NCI-H510A (cell line): Measurements from ENCODE around the gene OR56B4.
"Not testable (repeated sequence)": the region's sequence is repeated elsewhere in the genome, so short reads cannot be mapped to it uniquely, and the experiment has no call there.

Experiments
- DNase-seq: peaks from one replicate; lab custom pipeline; 2025; lab: John Stamatoyannopoulos, UW

OR56B4 gene, protein sequence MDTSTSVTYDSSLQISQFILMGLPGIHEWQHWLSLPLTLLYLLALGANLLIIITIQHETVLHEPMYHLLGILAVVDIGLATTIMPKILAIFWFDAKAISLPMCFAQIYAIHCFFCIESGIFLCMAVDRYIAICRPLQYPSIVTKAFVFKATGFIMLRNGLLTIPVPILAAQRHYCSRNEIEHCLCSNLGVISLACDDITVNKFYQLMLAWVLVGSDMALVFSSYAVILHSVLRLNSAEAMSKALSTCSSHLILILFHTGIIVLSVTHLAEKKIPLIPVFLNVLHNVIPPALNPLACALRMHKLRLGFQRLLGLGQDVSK

DNA sequence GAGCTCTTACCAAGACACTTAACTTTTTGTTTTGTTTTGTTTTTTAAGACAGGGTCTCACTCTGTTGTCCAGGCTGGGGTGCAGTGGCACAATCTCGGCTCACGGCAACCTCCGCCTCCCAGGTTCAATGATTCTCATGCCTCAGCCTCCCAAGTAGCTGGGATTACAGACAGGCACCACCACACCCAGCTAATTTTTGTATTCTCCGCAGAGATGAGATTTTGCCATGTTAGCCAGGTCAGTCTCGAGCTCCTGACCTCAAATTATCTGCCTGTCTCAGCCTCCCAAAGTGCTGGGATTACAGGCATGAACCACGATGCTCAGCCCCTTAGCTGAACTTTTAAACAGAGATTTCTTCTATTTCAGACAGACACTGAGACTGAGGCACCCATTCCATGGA lies at the start of gene OR56B4:
Gene OR56B4, plus strand, starts transcription at position 301 of the 400 bp plus-strand sequence. Its CDS starts 95 bp downstream, at position 396.
- not testable (repeated sequence) for DNase-seq

DNA sequence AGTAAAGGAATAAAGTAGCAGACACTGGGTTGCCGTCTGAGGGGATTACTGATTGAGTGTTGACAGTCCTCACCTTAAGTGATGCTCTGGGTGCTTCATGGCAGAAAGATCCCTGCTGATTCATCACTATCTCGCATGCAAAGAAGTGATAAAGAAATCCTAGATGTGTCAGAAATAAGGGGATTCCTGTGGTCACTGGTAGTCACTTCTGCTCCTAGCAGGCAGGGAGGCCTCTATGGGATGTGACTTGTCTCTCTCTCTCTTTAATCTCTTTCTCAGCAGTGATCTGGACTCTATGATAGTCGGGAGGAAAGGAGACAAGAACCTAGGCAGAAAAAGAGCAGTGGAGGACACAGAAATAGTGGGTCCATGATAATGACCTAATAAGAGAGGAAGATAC lies 46.0 kb upstream of the OR56B4 start:
- no peak for DNase-seq

DNA sequence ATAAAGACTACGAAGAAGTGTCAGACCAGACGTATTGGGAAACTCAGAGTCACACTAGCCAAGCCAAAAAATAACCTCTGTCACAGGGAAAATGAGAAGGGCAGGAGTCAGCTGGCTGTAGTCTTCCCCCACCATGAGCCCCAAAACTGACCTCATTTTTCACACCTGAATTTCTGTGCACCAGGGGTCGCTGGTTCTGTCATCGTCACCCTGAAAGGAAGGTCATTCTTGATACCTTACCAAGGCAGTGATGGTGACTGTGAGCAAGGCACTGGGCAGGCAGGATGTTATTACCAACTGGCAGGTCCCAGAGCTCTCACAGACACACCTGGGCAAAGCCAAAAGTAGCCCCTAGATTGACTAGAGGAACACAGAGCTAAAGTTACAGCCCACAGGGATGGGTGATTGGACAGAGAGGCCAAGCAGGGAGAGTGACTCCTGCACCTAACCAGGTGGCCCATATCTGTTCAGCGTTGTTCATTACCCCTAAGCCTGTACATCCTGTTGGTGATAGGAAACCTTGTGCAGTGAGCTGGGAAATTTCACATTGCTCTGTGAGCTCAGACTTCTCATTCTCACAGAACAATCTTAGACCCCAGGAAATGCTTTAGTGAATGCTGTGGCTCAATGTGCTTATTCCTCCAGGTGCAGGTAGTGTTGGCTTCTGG lies 44.7 kb upstream of the OR56B4 start:
- DNase-seq: no peak

DNA sequence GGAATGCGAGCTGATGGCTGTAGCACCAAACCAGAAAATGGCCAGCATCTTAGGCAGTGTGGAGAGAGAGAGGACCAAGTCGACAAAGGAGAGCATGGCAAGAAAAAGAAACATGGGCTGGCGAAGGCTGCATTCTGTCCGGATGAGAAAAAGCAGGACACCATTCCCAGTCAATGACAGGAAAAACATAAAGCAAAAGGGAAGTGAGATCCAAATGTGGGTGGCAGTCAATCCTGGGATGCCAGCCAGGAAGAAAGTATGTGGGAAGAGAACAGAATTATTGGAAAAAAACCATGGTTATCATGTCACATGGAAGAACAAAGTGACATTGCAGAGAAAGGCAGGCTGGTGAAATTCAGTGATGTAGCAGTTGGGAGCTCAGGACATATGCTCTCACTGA lies 40.0 kb upstream of the OR56B4 start:
- no peak for DNase-seq

DNA sequence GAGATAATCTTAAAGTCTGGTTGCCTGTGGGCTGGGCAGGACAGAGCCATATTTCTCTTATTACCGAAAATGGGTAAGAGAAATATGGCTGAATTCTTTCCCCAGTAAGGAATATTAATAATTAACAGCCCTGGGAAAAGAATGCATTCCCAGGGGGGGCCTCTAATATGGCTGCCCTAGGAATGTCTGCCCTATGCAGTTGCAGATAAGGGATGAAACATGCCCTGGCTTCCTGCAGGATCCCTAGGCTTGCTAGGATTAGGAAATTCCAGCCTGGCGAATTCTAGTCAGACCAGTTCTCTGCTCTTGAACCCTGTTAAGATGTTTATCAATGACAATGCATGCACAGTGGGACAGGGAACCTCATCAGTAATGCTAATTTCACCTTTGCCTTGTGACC lies 31.0 kb upstream of the OR56B4 start:
- not testable (repeated sequence) for DNase-seq

DNA sequence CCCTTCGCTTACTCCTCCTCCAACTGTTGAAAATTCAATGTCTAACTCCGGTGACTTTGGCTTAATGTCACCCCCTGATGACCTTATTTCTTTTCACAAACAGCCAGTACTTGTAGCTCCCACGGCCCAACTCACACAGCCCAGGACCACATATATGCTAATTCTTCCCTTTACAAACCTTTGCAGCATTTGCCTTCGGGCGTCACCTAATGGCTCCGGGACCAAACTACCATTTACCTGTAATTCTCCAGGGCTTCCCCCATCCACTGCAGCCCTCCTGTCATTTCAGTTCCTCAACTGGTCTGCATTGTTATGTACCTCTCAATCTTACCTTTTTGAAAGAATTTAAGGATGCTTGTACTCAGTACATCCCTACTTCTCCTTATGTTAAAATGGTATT lies 29.8 kb upstream of the OR56B4 start:
- no peak for DNase-seq

DNA sequence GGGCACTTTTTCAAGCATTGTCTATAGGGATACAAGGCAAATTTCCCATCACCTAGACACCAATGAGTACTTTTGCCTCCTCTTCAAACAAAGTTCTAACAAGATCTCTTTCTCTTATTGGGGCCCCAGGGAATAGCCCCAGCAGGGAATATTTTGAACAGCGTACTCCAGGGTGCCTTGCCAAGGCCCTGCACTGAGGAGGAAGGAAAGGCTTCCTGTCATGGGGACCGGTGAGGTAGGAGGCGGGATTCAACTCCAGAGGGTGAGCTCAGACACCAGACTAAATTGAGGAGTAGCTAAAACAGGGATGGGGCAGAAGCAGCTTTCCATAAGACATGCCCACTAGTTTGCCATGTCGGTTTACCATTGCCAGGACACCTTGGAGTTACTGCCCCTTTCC lies 28.0 kb upstream of the OR56B4 start:
- DNase-seq: no peak

DNA sequence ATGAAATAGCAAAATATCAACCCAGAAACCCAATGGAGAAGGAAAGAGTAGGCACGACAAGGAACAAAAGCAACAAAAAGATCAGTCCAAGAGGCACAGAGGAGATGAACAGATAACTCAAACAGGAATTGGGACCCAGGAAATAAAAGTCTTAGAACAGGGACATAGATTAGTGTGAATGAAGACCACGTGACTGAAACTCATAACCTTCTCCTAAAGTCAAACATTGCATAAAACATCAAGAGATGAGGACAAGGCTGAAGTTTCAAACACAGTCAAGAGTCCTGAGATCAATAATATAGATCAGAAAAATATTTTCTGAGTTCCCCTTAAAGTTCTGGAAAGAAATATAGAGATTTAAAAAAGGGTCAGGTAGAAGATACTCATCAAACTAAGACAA lies 24.4 kb upstream of the OR56B4 start:
- DNase-seq: no peak

DNA sequence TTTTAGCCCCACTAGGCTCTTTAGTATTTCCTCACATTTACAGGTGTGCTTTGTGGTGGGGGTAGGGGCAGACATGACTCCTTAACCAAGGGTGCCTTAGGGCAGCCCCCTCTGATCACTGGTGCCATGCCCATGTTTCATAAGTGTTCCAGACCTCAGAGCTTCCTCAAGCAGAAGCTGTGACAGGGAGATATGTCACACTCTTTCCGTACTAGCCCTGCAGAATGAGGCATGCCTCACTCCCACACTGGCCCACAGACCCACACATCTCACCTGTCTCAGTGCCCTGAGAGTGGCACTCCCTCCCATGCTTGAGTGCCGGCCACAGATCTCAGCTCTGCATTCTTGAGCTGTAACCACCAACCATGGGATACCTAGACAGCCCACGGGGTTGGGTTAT lies 22.9 kb upstream of the OR56B4 start:
- no peak for DNase-seq

DNA sequence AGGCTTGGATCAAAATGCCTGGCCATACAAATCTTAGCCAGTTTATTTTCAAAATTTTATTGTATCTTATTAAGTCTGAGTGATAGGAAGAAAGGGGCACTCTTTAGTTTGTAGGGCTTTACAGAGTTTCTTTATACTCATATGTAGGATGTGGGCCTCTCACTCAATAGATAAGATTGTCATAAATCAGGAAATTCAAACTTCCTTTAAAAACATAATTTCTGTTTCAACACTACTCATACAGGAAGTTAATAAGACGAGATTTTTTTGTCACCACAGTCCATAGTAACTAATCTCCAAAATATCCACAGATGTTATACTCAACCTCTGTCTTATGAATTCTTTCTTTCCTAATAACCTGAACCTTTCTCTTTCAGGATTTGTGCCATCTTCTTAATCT lies 13.3 kb upstream of the OR56B4 start:
- DNase-seq: no peak

DNA sequence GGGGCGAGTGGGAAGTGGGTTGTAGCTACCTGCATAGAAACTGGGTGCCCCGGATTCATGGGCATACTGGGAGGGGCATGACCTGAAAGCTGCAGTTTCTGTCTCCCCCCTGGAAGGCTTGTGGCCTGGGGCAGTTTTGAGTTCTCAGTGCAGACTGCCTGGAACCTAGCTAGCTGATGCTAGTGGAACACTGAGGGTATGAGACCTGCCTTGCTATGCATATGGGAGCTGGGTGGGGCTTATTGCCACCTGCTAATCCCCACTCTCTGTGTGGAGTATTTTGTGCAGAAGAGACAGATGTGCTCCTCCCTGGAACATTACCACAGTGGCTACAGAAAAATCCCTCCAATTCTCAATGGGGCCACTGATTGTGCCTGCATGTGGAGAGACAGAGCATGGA lies 11.7 kb upstream of the OR56B4 start:
- no peak for DNase-seq

DNA sequence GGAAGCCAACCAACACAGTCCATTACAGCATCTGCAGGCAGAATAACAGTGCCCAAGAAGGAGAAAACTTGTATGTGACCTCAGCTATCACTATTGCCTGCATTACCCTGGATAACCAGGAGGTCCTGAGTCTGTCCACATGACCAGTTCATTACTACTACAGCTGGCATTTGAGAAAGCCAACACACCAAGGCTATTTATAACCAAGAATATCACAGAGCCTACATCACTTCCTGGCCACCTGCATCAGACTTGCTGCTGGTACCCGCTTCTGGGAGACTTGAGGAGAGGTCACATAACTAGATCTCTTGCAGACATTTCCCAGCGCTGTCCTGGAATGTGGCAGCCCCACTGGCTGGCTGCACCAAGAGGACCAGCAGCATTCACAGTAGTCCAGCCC lies 11.1 kb upstream of the OR56B4 start:
- no peak for DNase-seq

DNA sequence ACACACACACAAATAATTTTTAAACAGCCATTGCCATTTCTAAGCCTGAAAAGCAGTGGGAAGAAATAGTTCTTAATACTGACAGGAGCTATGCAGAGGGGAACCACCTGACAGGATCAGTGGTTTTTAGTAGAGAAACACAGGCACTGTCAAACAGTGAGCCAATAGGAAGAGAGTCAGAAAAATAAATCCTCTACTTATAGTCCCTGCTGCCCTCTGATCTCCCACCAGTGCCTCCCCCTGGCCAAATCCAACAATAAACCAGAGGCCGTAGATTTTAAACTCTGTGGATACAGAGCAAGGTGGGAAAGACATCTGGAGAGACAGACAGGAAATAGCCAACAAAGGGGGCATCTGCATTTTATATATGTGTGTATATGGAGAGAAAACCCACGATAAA lies 7.9 kb upstream of the OR56B4 start:
- DNase-seq: no peak

DNA sequence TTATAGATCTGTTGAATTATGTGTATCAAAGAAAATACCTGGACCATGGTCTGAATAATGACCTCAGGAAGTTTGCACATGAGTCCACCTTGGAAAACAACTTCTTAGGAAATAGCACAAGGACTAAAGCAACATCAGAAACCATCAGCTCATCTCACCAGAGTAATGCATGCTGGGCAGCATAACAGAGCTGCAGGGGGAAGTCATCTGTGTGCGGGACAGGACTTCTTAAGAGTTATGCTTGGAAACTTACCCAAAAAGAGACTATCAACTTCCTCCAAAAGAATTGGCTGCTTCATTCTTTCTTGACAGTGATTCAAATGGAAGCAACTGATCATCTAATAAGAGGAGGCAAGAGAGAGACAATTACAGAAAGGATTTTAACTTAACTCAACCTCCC lies 2.5 kb downstream of the OR56B4 start:
- DNase-seq: no peak

DNA sequence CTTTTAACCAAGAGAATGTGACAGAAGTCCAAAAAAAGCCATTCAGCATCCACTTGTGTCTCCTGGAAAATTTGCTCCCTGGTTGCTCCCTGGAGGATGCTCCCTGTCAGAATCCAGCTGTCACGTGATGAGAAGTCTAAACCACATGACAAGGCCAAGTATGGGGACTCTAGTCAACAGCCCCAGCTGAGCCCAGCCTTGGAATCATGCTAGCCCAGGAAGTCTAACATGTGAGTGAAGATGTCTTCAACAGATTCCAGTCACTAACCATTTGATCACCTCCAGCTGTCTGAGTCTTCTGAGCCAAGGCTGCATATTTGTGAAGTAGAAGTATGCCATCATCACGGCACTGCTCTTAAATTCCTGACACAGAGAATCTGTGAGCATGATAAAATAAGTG lies 4.2 kb downstream of the OR56B4 start:
- no peak for DNase-seq

DNA sequence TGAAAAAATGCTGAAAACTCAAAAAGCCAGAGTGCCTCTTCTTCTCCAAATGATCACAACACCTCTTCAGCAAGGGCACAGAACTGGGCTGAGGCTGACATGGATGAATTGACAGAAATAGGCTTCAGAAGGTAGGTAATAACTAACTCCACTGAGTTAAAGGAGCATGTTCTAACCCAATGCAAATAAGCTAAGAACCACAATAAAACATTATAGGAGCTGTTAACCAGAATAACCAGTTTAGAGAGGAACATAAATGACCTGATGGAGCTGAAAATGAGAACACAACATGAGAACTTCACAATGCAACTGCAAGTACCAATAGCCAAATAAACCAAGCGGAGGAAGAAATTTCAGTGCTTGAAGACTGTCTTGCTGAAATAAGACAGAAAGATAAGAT lies 9.2 kb downstream of the OR56B4 start:
- DNase-seq: no peak

DNA sequence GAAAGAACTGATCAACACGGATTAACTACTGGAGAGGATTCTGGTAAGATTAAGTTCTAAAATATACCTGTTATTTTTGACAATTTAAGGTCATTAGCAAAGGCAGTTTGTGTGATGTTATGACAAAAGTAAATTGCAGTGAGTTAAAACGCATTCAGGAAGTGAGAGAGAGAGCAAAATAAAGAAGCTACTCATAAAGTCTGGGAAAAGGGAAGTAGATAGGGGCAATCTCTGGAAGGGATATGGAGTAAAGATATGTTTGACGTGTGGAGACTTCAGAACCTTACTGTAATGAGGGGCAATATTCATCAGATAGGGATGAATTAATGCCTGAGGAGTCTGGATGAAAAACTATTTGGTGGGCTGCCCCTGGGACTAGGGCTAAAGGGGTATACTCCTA lies 16.8 kb downstream of the OR56B4 start:
- DNase-seq: no peak

DNA sequence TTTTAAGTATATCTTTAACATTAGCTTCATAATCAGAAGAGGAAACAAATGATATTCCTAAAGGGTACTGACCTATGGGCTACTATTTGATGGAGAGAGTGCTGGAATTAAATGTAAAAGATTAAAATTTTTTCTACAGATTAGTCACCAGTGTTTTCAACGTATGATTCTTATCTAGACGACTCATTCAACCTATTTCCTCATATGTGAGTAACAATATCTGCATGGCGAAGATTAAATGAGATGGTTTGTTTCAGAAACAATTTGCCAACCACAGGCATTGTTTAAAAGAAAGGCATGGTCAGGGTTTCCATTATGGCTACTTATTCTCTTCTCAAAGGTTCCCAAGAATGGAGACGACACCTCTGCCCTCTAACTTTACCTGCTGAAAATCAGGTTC lies 20.4 kb downstream of the OR56B4 start:
- DNase-seq: no peak

DNA sequence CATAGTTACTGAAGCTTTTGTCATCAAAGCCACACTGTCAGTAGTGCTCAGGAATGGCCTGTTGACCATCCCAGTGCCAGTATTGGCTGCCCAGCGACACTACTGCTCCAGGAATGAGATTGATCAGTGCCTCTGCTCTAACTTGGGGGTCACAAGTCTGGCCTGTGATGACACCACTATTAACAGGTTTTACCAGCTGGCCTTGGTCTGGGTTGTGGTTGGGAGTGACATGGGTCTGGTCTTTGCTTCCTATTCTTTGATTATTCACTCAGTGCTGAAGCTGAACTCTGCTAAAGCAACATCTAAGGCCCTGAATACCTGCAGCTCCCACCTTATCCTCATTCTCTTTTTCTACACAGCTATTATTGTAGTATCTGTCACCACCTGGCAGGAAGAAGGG lies 21.5 kb downstream of the OR56B4 start:
- no peak for DNase-seq

DNA sequence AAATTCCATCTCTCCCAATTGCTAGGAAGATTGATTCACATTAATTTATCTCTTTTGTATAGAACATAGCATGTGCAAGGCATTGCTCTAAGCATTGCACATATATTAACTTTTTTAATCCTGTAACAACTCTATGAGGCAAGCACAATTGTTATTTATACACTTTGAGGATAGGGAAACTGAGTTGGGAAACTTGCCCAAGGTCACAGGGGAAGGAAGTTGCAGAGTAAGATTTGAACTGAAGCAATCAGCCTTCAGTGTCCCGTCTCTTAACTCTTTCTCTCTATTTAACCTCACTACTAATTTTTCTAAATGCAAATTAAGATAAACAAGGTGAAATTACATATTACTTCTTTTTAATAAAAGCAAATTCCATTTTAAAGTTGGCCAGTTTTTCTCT lies 22.2 kb downstream of the OR56B4 start:
- DNase-seq: no peak

DNA sequence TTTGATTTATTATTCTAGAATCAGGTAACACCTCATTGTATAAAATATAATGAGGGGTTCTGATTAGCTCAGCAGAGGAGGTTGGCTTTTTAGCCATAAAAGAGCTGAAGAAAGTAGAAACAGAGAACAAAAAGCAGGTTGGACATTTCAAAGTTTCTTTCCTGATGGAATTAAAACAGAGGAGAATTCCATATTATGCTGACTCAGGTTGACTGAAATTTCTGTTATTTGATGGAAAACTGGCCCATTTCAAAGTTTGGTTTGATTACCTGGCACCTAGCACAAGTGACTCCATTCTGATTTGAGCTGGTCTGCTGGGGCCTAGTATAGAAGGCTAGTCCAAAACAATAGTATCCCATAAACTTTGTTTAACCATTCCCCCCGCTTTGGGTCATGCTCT lies 24.9 kb downstream of the OR56B4 start:
- no peak for DNase-seq

DNA sequence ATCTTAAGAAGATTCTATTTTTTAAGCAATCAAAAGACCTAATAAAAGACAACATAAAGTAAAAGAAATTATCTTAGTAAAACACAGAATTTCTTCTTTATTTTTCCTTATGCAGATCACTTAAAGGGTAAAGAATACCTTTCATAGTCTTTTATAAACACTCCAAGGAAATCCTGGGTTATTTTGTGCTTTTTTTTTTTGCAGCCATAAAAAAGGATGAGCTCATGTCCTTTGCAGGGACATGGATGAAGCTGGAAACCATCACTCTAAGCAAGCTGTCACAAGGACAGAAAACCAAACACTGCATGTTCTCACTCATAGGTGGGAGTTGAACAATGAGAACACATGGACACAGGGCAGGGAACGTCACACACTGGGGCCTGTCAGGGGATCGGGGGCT lies 28.5 kb downstream of the OR56B4 start:
- DNase-seq: not testable (repeated sequence)

DNA sequence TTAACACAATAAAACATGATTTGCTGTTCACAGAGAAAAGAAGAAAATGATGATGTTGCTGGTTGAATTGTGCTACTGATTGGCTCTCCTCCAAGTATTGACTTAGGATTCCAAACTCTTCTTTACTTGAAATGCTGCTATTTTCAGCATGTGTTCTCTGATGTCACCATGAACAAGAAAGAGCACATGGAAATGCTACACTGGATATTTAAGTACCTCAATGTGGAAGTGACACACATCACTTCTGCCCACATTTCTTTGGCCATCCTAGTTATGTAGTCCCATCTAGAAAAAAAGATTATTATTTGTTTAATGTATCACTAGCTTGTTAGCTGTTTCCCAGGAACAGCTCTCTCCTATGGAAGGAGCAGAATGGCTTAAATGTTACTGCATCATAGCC lies 35.5 kb downstream of the OR56B4 start:
- no peak for DNase-seq

DNA sequence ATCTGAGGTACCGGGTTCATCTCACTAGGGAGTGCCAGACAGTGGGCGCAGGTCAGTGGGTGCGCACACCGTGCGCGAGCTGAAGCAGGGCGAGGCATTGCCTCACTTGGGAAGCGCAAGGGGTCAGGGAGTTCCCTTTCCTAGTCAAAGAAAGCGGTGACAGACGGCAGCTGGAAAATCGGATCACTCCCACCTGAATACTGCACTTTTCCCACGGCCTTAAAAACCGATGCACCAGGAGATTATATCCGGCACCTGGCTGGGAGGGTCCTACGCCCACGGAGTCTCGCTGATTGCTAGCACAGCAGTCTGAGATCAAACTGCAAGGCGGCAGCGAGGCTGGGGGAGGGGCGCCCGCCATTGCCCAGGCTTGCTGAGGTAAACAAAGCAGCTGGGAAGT lies 36.3 kb downstream of the OR56B4 start:
- not testable (repeated sequence) for DNase-seq
